G401.6 (cell line): ENCODE measurements around the gene CKS1B.
"Not testable (repeated sequence)": the region's sequence is repeated elsewhere in the genome, so short reads cannot be mapped to it uniquely, and the experiment has no call there.

ENCODE experiments used
- FAIRE-seq: peaks from 2 replicates; lab custom pipeline; 2012; peaks lifted over from hg19 to GRCh38; lab: Jason Lieb, UNC

CKS1B gene

GRCh38 chr1:154964359-154964758 is 10.1 kb upstream of the CKS1B start:
- FAIRE-seq, result no peak

GRCh38 chr1:154966111-154966510 is 8.4 kb upstream of the CKS1B start:
- FAIRE-seq, result no peak

GRCh38 chr1:154967331-154967950 is 7.0 kb upstream of the CKS1B start:
- FAIRE-seq, result no peak

GRCh38 chr1:154968731-154969130 is 5.8 kb upstream of the CKS1B start:
- FAIRE-seq, result no peak

- no peak for FAIRE-seq
Observed at GRCh38 chr1:154969246-154969645, 5.2 kb upstream of the CKS1B start.

GRCh38 chr1:154969860-154970452 is 4.5 kb upstream of the CKS1B start:
- FAIRE-seq, result no peak

- FAIRE-seq, result peak; percentile 95
Observed at GRCh38 chr1:154970631-154971340, 3.7 kb upstream of the CKS1B start, which contains the start of gene SHC1. TSS of gene SHC1 (minus strand) at chr1:154970747. CDS start at chr1:154970526, 221 bp downstream.

GRCh38 chr1:154971341-154971998 is 3.0 kb upstream of the CKS1B start:
- FAIRE-seq, result no peak

- no peak for FAIRE-seq
Observed at GRCh38 chr1:154972213-154972516, 2.3 kb upstream of the CKS1B start.

- FAIRE-seq, result peak; percentile 98
Observed at GRCh38 chr1:154972517-154973343, 1.8 kb upstream of the CKS1B start.

GRCh38 chr1:154973344-154974101 is 958 bp upstream of the CKS1B start:
- peak; percentile 97 for FAIRE-seq

- FAIRE-seq, result no peak
Observed at GRCh38 chr1:154974808-154975408, 427 bp downstream of the CKS1B start.

- no peak for FAIRE-seq
Observed at GRCh38 chr1:154975409-154976059, 1.1 kb downstream of the CKS1B start.

GRCh38 chr1:154977762-154978161 is 3.3 kb downstream of the CKS1B start:
- not testable (repeated sequence) for FAIRE-seq

GRCh38 chr1:154978360-154978759 is 3.9 kb downstream of the CKS1B start:
- FAIRE-seq, result no peak

GRCh38 chr1:154982341-154982740 is 7.9 kb downstream of the CKS1B start:
- no peak for FAIRE-seq

- peak; percentile 97 for FAIRE-seq
Observed at GRCh38 chr1:154982897-154983648, 8.6 kb downstream of the CKS1B start, which contains the start of gene FLAD1. TSS of gene FLAD1 (plus strand) at chr1:154983344. CDS start at chr1:154983695, 351 bp downstream.

- FAIRE-seq, result no peak
Observed at GRCh38 chr1:154983776-154984466, 9.4 kb downstream of the CKS1B start.

GRCh38 chr1:154986736-154987135 is 12.3 kb downstream of the CKS1B start:
- not testable (repeated sequence) for FAIRE-seq
